Thyroid gland (tissue), 4 donors: Measurements from ENCODE around the gene CA10. TPM values are rescaled to one million over a fixed set of nuclear protein-coding genes. Genes with fewer than 3 reads are reported as not detected.

ENCODE experiments used
- DNase-seq, 2 donors: peaks; one replicate each; pipeline ENCODE4 v3.0.0-alpha.2; 2019
- H3K27ac ChIP-seq, 3 donors: fragments of 200-600 bp; sonication (generic); 1 replicate in 2 of 3; 2 replicates in 1 of 3; pipeline ENCODE4 v1.5.1; 2016 to 2019; ENCODE audit warnings: mild to moderate bottlenecking in 1 of 3, moderate library complexity in 1 of 3
- H3K27me3 ChIP-seq: fragments of 200-600 bp; sonication (generic); one replicate; pipeline ENCODE4 v1.5.1; 2019
- H3K36me3 ChIP-seq, 2 donors: fragments of 200-600 bp; sonication (generic); one replicate each; pipeline ENCODE4 v1.5.1; 2016 to 2019
- H3K4me1 ChIP-seq, 2 donors: fragments of 200-600 bp; sonication (generic); one replicate each; pipeline ENCODE4 v1.5.1; 2017 to 2019
- H3K4me3 ChIP-seq, 3 donors: fragments of 200-600 bp; sonication (generic); replicated peaks in 1 of 3; 1 replicate in 2 of 3; 2 replicates in 1 of 3; pipeline ENCODE4 v1.5.1; 2016; ENCODE audit warnings: mild to moderate bottlenecking in 1 of 3
- H3K9me3 ChIP-seq: fragments of 200-600 bp; sonication (generic); one replicate; pipeline ENCODE4 v1.5.1; 2017
- POLR2A ChIP-seq, 2 donors: fragments of 450-650 bp; IDR thresholded peaks; one replicate each; pipeline ENCODE4 v1.6.1; 2017; ENCODE audit warnings: antibody characterized with exemption in 2 of 2, mild to moderate bottlenecking in 2 of 2, moderate library complexity in 1 of 2
- WGBS, 2 donors: methylation state at CpG; one replicate each; pipeline ENCODE4 v1.1.5; 2017; 5-methylcytosine and 5-hydroxymethylcytosine counted together
- intact Hi-C: fragments of 100-400 bp; cut with DNase I; formaldehyde crosslinking; loops from one replicate; pipeline ENCODE4 v1.15.1; 2023
- total RNA-seq, 4 donors: library from RNA; depleted of rRNA; stranded (reverse); fragments of >200 nt; gene quantifications; one replicate each; pipeline ENCODE4 v1.2.3, GENCODE V29; 2016
- TF ChIP-seq, protein P1 (sequence below), 6 experiments: fragments of 200-600 bp in 3 of 6; fragments of 450-650 bp in 3 of 6; sonication (generic) in 3 of 6; IDR thresholded peaks; one replicate each; pipeline ENCODE4 v1.5.1; 2016 to 2019; ENCODE audit warnings: antibody characterized with exemption in 6 of 6, mild to moderate bottlenecking in 2 of 6, inconsistent platforms in 1 of 6, moderate library complexity in 1 of 6

The CA10 gene
- total RNA-seq, 4 donors from 2014 or later: not detected

DNA sequence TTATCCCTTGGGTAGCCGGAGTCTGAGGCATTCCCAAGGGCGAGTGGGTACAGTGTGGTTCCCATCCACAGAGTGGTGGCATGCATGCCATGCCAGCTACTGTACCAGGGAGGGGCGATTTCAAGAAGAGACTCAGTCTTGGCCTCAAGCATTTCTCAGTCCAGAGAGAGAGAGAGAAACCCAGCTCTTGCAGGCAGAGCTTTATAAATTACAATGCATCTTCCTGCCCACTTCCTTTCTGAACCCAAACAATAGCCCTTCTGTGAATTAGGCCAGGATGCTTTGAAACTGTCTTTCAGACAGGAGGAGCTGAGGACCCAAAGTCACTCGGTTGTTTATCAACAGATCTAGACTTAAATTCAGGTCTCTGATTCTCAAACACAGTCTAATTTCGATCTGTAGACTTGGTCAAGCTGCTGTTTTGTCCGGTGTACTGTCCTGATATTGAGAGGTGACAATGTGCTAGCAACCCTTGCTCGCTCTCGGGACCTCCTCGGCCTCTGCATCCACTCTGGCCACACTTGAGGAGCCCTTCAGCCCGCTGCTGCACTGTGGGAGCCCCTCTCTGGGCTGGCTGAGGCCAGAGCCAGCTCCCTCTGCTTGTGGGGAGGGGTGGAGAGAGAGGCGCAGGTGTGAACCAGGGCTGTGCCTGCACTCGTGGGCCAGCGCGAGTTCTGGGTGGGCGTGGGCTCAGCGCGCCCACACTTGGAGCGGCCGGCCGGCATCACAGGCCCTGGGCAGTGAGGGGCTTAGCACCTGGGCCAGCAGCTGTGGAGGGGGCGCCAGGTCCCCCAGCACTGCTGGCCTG, 490.2 kb downstream of the CA10 start:
- 78 to 91% methylated on average over 8 to 16 of the region's 21 CpGs for WGBS, 2 donors
- TF ChIP-seq, protein P1, sequence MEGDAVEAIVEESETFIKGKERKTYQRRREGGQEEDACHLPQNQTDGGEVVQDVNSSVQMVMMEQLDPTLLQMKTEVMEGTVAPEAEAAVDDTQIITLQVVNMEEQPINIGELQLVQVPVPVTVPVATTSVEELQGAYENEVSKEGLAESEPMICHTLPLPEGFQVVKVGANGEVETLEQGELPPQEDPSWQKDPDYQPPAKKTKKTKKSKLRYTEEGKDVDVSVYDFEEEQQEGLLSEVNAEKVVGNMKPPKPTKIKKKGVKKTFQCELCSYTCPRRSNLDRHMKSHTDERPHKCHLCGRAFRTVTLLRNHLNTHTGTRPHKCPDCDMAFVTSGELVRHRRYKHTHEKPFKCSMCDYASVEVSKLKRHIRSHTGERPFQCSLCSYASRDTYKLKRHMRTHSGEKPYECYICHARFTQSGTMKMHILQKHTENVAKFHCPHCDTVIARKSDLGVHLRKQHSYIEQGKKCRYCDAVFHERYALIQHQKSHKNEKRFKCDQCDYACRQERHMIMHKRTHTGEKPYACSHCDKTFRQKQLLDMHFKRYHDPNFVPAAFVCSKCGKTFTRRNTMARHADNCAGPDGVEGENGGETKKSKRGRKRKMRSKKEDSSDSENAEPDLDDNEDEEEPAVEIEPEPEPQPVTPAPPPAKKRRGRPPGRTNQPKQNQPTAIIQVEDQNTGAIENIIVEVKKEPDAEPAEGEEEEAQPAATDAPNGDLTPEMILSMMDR (IDR thresholded peaks at IDR 0.05): no peak
- no peaks in the 10 kb centered on the region for H3K4me1 ChIP-seq
- no peak overlapping the region for H3K27ac ChIP-seq
- H3K4me3 ChIP-seq: no peak overlapping the region
- DNase-seq: no peak
- no peaks in the 10 kb centered on the region for H3K9me3 ChIP-seq
- H3K27me3 ChIP-seq: no peaks in the 10 kb centered on the region
- H3K36me3 ChIP-seq: no peaks in the 10 kb centered on the region
- intact Hi-C loops: no loop called here

DNA sequence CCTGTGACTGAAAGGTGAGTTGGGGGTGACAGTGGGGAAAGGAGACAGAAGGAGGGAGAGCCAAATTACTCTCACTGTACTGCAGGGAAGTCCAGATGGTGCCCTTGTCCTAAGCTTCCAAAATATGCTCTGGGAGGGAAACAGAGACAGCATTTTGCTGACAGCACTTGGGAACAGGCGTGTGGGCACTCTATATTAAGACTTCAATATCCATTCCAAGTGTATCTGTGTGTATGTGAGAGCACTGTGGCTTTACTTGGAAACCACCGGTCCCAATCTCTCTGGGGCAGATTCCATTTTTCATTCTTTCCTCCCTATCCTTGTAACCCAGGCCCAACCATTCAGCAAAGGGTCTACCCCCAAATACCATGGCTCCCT, 490.8 kb downstream of the CA10 start:
- Histone ChIP-seq H3K27me3 (no peaks in the 10 kb centered on the region), H3K4me1 (no peaks in the 10 kb centered on the region), H3K27ac (no peak overlapping the region), H3K36me3 (no peaks in the 10 kb centered on the region), H3K9me3 (no peaks in the 10 kb centered on the region), H3K4me3 (no peak overlapping the region)
- TF ChIP-seq, protein P1 (IDR thresholded peaks at IDR 0.05): no peak
- TF ChIP-seq POLR2A (IDR thresholded peaks at IDR 0.05): no peak
- 85 to 86% methylated on average over 2 of the region's 2 CpGs for WGBS, 2 donors
- intact Hi-C loops: no loop called here
- DNase-seq: no peak

DNA sequence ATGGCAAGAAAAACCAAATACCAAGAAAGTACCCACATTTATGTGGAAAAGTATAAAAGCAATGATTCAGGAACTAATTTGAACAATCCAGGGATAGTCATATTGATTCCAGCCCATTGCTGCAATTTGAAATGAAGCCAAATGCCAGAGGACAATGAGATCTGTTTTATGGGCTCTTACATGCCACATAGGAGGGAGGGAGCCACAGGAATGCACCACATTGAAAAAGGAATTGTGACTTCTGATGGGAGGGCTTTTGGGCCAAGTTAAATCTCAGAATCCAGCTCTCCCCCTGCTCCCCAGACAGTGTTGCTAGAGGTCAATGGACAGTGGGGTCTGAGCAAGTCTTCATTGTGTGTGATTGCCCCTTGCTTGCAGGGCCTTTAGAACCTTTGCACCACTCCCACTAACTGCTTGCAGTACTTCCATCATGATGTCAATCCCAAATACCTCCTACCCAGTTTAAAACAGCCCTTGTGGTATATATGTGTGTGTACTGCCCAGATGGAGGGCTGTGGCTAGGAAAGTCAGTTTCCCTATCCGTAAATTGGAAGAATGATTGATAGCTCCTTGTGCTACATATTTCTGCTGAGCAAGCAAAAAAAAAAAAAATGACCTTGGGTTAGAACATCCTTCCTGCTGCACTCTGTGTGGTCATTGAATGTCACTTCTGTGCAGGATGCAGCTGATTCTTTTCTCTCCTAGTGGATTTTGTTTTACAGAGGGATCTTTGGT, 491.4 kb downstream of the CA10 start:
- Histone ChIP-seq H3K36me3 (no peaks in the 10 kb centered on the region), H3K9me3 (no peaks in the 10 kb centered on the region), H3K4me1 (no peaks in the 10 kb centered on the region), H3K27ac (no peak overlapping the region), H3K4me3 (no peak overlapping the region), H3K27me3 (no peaks in the 10 kb centered on the region)
- TF ChIP-seq, protein P1 (IDR thresholded peaks at IDR 0.05): no peak
- no peak for TF ChIP-seq POLR2A (IDR thresholded peaks at IDR 0.05)
- 71 to 92% methylated on average over 1 of the region's 1 CpG for WGBS, 2 donors
- intact Hi-C loops: no loop called here
- no peak for DNase-seq

DNA sequence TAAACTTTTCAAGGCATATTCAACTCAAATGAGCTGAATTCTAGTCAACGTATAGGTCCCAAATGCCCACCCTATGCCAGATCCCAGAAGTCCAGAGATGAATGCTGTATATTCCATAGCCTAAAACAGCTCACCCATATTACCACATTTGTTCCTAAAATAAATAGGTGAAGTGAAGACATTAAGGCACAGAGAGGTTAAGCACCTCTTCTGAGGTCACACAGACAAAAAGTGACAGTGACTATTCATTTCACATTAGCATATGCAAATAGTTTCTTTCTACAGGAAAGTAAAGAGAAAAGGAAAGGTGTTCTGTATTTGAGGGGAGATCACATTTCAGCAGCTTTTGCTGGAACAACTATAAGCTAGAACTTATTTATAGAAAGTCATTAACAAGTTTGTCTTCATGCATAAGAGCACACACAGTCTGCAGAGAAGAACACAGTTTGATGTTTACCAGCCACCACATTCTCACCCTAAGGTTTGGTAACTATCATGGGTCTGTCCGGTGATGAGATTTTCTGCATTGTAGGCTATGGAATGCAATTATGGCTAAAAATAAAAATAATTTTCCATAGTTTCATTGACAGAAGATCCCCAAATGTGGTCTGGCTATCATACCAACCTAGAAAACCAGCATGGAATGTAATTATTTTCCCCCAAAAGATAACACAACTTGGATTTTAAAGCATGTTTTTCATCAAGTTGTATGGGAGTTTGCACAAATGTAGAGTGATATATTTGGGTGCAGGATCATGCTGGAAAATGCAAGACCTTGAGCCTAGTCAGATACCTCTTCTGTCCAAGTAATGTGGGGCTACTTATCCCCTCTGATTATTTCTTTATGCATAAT, 496.1 kb downstream of the CA10 start:
- intact Hi-C loops: no loop called here
- no peak for DNase-seq
- Histone ChIP-seq H3K27me3 (no peaks in the 10 kb centered on the region), H3K4me1 (peaks cover 0 to 6% of the 10 kb centered on the region in 2 donors), H3K36me3 (no peaks in the 10 kb centered on the region), H3K4me3 (no peak overlapping the region), H3K9me3 (no peaks in the 10 kb centered on the region), H3K27ac (no peak overlapping the region)
- TF ChIP-seq POLR2A (IDR thresholded peaks at IDR 0.05): no peak
- TF ChIP-seq, protein P1 (IDR thresholded peaks at IDR 0.05): no peak
- 80 to 92% methylated on average over 2 of the region's 2 CpGs for WGBS, 2 donors
